Measurements from ENCODE around the gene GJD4.

The GJD4 gene

DNA sequence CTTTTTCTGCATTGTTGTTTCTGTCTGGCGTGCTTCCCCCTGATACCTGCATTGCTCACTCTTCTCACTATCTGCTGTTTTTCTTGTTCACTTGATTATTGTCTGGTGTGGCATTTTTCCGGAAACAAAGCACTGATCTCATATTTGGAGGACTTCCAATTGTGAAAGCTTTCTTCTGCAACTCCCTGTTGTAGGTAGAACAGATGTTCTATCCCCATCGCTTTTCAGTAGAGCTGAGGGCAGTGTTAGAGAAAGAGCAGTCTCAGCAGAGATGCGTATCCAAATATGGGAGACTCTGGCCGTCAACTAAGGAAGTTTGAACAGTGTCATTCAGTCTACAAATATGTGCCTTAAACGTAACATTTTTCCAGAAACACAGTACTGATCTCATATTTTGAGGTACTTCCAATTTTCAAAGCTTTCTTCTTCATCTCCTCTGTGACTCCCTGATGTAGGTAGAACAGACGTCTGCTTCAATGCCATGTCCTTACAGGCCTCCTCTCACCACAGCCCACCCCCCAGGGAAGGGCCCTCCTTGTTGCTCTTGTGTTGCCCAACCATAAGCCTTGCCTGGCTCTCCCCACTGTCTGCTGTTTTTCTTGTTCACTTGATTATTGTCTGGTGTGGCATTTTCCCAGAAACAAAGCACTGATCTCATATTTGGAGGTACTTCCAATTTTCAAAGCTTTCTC is 27.1 kb upstream of the GJD4 start:
- TF ChIP-seq, protein P1, sequence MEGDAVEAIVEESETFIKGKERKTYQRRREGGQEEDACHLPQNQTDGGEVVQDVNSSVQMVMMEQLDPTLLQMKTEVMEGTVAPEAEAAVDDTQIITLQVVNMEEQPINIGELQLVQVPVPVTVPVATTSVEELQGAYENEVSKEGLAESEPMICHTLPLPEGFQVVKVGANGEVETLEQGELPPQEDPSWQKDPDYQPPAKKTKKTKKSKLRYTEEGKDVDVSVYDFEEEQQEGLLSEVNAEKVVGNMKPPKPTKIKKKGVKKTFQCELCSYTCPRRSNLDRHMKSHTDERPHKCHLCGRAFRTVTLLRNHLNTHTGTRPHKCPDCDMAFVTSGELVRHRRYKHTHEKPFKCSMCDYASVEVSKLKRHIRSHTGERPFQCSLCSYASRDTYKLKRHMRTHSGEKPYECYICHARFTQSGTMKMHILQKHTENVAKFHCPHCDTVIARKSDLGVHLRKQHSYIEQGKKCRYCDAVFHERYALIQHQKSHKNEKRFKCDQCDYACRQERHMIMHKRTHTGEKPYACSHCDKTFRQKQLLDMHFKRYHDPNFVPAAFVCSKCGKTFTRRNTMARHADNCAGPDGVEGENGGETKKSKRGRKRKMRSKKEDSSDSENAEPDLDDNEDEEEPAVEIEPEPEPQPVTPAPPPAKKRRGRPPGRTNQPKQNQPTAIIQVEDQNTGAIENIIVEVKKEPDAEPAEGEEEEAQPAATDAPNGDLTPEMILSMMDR (IDR thresholded peaks at IDR 0.05; ENCODE audit: control insufficient read depth, extremely low read depth, insufficient read depth), result no peak
- DNase-seq (ENCODE audit: low read depth), result no peak
- no peak overlapping the region for H3K4me3 ChIP-seq (ENCODE audit: low read depth, low read length)

DNA sequence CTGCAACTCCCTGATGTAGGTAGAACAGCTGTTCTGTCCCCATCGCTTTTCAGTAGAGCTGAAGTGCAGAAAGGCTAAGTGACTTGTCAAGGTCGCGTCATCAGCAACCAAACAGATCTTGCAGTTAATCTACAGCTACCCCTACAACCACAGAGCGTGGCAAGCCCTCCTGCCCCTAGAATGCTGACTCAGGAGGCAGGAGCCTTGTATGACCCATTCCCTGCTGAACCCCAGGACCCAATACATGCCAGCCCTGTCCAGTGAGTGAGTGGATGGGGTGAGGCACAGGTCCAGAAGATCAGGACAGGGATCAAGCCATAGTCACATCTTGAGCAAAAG is 26.6 kb upstream of the GJD4 start:
- TF ChIP-seq, protein P1 (IDR thresholded peaks at IDR 0.05; ENCODE audit: control insufficient read depth, extremely low read depth, insufficient read depth), result no peak
- H3K4me3 ChIP-seq (ENCODE audit: low read depth, low read length), result no peak overlapping the region
- no peak for DNase-seq (ENCODE audit: low read depth)

DNA sequence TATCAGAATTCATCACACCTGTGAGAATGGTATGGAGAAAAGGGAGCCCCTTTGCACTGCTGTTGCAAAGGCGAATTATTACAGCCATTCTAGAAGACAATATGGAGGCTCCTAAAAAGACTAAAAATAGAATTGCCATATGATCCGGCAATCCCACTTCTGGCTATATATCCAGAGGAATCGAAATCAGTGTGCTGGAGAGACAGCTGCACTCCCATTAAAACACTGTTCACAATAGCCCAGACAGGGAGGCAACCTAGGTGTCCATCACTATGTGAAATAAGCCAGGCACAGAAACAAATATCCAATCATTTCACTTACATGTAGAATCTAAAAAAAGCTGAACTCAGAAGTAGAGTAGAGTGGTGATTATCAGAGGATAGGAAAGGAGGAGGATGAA is 26.0 kb upstream of the GJD4 start:
- TF ChIP-seq, protein P1 (IDR thresholded peaks at IDR 0.05; ENCODE audit: control insufficient read depth, extremely low read depth, insufficient read depth), result no peak
- DNase-seq (ENCODE audit: low read depth), result no peak
- no peak overlapping the region for H3K4me3 ChIP-seq (ENCODE audit: low read depth, low read length)

DNA sequence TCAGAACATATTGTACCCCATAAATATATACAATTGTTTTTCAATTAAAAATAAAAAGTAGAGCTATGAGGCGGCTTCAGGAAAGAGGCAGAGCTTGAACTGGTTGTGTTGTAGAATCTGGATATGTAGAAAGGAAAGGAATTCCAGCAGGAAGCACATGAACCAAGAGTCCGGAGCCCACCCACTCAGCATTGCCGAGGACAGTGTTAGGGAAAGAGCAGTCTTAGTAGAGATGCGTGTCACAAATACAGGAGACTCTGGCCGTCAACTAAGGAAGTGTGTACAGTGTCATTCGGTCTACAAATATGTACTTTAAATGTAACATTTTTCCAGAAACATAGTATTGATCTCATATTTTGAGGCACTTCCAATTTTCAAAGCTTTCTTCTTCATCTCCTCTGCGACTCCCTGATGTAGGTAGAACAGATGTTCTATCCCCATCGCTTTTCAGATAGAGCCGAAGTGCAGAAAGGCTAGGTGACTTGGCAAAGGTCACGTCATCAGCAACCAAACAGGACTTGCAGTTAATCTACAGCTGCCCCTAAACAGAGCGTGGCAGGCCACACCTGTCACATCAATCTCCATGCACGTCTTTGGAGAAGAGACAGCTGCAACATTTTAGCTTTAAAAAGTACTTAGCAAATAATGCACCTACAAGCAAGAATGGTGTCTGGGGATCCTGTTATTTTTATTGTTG is 25.3 kb upstream of the GJD4 start:
- TF ChIP-seq, protein P1 (IDR thresholded peaks at IDR 0.05; ENCODE audit: control insufficient read depth, extremely low read depth, insufficient read depth), result no peak
- DNase-seq (ENCODE audit: low read depth), result no peak
- H3K4me3 ChIP-seq (ENCODE audit: low read depth, low read length), result no peak overlapping the region

DNA sequence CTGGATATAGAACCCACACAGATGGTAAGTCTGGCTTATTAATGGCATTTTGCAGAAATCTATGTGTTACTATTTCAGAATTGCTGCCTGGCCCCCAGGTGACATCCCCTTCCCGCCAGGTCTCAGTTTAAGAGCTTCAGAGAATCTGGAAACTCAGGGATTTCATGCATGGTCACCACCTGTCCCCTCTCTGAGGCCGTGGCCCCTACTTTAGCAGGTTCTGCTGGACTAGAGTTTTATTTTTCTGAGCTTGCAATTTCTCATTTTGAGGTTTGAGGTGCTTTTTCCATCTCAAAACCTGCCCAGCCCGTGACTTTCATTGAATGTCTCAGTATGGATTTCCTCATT is 24.7 kb upstream of the GJD4 start:
- H3K4me3 ChIP-seq (ENCODE audit: low read depth, low read length), result no peak overlapping the region
- TF ChIP-seq, protein P1 (IDR thresholded peaks at IDR 0.05; ENCODE audit: control insufficient read depth, extremely low read depth, insufficient read depth), result no peak
- DNase-seq (ENCODE audit: low read depth), result no peak

DNA sequence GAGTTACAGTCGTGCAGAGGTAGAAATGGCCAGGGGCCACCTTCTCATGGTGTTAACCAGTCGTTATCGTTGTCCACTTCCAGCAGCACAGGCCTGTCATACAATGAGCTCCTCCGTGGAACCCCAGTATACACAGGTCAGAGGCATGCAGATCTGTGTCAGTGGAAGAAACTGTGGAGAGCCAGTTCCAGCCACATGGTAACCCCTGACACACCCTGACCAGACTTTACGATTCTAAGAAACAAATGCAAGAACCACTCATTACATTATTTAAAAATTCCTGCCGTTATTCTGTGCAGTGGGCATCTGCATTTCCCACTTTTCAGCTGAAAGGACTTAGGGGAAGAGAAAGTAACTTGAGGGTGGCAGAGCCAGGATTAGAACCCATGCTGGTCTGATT is 23.5 kb upstream of the GJD4 start:
- H3K4me3 ChIP-seq (ENCODE audit: low read depth, low read length), result no peak overlapping the region
- TF ChIP-seq, protein P1 (IDR thresholded peaks at IDR 0.05; ENCODE audit: control insufficient read depth, extremely low read depth, insufficient read depth), result no peak
- DNase-seq (ENCODE audit: low read depth), result no peak

DNA sequence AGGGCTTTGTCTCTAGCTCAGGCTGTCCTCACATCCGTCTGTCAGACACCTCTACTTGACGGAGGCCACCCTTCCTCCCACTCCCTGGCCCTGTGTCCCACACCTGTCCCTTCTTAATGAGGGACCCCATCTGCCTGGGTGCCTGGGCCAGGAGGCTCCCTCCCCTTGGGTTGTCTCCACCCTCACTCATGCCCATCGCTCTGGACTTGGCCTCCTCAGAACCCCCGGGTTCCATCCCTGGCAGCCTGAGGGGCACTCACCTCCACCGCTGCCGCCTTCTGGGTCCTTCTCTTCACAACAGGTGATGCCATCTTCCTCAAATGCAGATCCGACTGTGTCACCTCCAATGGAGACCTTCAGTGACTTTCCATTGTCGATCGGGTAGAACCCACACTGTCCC is 20.2 kb upstream of the GJD4 start:
- H3K4me3 ChIP-seq (ENCODE audit: low read depth, low read length), result no peak overlapping the region
- DNase-seq (ENCODE audit: low read depth), result no peak
- TF ChIP-seq, protein P1 (IDR thresholded peaks at IDR 0.05; ENCODE audit: control insufficient read depth, extremely low read depth, insufficient read depth), result no peak

Measured in LNCaP clone FGC (cell line).